AG04450 (cell line): ENCODE results near the gene GJA9. TPM values are rescaled to one million over a fixed set of nuclear protein-coding genes. Genes with fewer than 3 reads are reported as not detected.

ENCODE experiments used
- CTCF ChIA-PET: fragments of 300-600, 350-600 bp; formaldehyde crosslinking; extraction: SDS; loops from one replicate; lab custom pipeline; 2022; ENCODE audit warnings: antibody characterized with exemption, inconsistent platforms; lab: Charles Lee
- POLR2A ChIA-PET: fragments of 350-600 bp; formaldehyde crosslinking; extraction: SDS; loops from one replicate; lab custom pipeline; 2021; ENCODE audit warnings: antibody characterized with exemption, inconsistent platforms; lab: Yijun Ruan, JAX
- DNase-seq: peaks from one replicate; pipeline ENCODE4 v3.0.0-alpha.2; 2011; ENCODE audit warnings: low read depth, low spot score
- H3K27ac ChIP-seq: one replicate; pipeline ENCODE4 v1.5.1; 2012; ENCODE audit warnings: low read depth, low read length, control low read depth
- H3K27me3 ChIP-seq: one replicate; pipeline ENCODE4 v1.6.0; 2012; ENCODE audit warnings: low read length; ENCODE audit not compliant: control insufficient read depth, insufficient read depth
- H3K4me3 ChIP-seq: 2 replicates; pipeline ENCODE4 v1.5.1; 2011; ENCODE audit warnings: mild to moderate bottlenecking, low read depth, low read length, control low read depth
- H3K9me3 ChIP-seq: 2 replicates; pipeline ENCODE4 v1.5.1; 2012; ENCODE audit warnings: low read length; ENCODE audit not compliant: control insufficient read depth, insufficient read depth
- polyA plus RNA-seq: library from polyadenylated mRNA; depleted of rRNA; stranded (reverse); fragments of >200 nt; gene quantifications from 2 replicates; pipeline ENCODE4 v1.2.3, GENCODE V29; 2011
- TF ChIP-seq, protein P1 (sequence below): IDR thresholded peaks from 2 replicates; pipeline ENCODE4 v1.5.1; 2011; ENCODE audit warnings: low read depth, low read length, control low read depth, inconsistent platforms

Gene GJA9
- polyA plus RNA-seq, 1 experiment: not detected

DNA sequence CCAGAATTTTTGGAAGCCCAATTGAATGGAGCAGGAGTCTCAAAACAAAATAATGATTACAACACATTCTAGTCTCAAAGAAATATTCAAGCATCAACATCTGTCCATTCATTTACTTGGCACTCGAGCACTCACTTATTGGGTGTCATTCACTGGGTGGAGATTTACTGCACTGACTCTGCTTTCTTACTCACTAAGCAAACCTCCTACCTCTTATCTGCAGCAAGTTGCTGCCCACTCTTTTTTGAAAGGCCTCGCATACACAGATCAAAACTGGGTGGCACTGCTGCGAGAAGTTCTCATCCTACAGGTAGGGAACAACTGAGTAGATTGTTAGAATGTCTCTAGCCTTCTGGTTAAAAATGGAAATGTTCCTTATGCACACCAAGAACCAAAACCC is 42.2 kb upstream of the GJA9 start:
- POLR2A ChIA-PET: no interaction called here
- DNase-seq: no peak

DNA sequence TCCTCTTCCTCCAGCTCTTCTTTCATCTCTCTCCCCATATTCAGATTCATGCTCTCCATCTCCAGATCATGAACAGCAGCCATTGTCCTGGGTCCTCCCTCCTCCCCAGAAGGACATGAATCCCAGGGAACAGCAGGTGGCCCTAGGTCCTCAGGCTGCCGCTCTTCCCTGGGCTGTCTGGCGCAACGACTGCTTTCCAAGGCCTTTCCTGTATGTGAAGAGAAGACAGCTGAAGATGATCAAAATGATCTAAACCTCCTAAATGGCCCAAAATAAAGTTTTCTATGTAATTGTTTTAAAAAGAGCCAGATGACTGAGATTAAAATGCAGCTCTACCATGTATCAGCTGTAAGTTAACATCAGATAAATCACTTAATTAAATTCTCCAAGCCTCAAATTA is 37.7 kb upstream of the GJA9 start:
- POLR2A ChIA-PET: no interaction called here
- Histone ChIP-seq H3K4me3 (no peak overlapping the region), H3K27ac (no peak overlapping the region), H3K9me3 (no peaks in the 10 kb centered on the region), H3K27me3 (no peaks in the 10 kb centered on the region)
- CTCF ChIA-PET: no interaction called here
- TF ChIP-seq, protein P1, sequence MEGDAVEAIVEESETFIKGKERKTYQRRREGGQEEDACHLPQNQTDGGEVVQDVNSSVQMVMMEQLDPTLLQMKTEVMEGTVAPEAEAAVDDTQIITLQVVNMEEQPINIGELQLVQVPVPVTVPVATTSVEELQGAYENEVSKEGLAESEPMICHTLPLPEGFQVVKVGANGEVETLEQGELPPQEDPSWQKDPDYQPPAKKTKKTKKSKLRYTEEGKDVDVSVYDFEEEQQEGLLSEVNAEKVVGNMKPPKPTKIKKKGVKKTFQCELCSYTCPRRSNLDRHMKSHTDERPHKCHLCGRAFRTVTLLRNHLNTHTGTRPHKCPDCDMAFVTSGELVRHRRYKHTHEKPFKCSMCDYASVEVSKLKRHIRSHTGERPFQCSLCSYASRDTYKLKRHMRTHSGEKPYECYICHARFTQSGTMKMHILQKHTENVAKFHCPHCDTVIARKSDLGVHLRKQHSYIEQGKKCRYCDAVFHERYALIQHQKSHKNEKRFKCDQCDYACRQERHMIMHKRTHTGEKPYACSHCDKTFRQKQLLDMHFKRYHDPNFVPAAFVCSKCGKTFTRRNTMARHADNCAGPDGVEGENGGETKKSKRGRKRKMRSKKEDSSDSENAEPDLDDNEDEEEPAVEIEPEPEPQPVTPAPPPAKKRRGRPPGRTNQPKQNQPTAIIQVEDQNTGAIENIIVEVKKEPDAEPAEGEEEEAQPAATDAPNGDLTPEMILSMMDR: no peak
- no peak for DNase-seq

More for the DNA sequence above, 42.2 kb upstream of the GJA9 start:
- TF ChIP-seq, protein P1: no peak
- CTCF ChIA-PET: no interaction called here
- Histone ChIP-seq H3K27me3 (no peaks in the 10 kb centered on the region), H3K9me3 (no peaks in the 10 kb centered on the region), H3K4me3 (no peak overlapping the region), H3K27ac (no peak overlapping the region)

DNA sequence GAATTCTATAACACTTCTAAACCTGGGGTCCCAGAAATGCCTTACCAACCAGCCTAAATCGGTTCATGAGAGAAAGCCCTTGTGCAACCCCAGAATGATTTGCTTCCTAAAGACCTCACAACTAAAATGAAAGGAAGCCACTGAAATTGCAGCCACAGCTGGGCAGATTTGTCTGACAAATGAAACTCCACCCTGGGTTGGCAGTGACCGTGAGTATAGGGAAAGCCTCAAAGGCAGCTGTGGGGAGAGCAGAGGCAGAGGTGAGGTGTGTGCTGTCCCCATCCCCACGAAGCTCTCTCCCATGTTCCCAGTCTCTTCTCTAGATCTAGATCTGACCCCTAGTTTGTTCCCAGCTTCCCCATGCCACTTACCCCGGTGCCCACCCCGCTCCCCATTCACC is 37.2 kb upstream of the GJA9 start:
- ChIA-PET CTCF (no interaction called here), POLR2A (no interaction called here)
- no peak overlapping the region for H3K27ac ChIP-seq
- H3K27me3 ChIP-seq: no peaks in the 10 kb centered on the region
- H3K4me3 ChIP-seq: no peak overlapping the region
- no peak for DNase-seq
- TF ChIP-seq, protein P1: no peak
- no peaks in the 10 kb centered on the region for H3K9me3 ChIP-seq

DNA sequence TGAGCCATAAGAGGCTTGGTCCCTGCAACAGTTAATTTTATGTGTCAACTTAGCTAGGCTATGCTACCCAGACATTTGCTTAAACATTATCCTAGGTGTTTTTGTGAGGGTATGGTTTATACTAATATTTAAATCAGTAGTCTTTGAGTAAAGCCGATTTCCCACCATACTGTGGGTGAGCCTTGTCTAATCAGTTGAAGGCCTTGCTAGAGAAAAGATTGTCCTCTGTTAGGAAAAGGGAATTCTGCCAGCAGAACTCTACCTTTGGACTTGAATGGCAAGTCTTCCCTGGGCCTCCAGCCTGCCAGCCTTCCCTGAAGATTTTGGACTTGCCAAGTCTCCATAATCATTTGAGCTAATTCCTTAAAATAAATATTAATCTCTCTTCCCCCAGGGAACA is 36.4 kb upstream of the GJA9 start:
- DNase-seq: no peak
- Histone ChIP-seq H3K27ac (no peak overlapping the region), H3K9me3 (no peaks in the 10 kb centered on the region), H3K27me3 (no peaks in the 10 kb centered on the region), H3K4me3 (no peak overlapping the region)
- CTCF ChIA-PET: no interaction called here
- TF ChIP-seq, protein P1: no peak
- POLR2A ChIA-PET: no interaction called here

DNA sequence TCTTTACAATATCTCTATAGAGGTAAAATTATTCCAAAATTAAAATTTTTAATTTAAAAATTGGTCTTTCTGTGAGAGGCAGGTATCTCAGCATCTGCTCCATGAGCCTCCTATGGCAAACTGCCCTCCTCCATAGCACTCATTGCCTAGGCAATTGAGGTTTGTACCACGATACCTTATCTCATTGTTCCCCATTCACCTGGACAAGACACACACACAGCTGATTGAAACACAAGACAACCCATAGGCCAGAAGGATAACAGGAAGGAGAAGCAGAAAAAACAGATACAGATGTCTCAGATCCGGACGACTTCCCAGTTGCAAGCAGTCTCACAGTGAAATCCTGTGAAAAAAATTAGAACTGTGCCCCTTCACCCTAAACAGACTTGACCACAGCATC is 36.0 kb upstream of the GJA9 start:
- CTCF ChIA-PET: no interaction called here
- H3K9me3 ChIP-seq: no peaks in the 10 kb centered on the region
- TF ChIP-seq, protein P1: no peak
- POLR2A ChIA-PET: interaction anchor here (0.6 kb wide), 1 partner anchor 126 kb away, joined by 4 read pairs; no protein-coding TSS in a partner anchor
- H3K27me3 ChIP-seq: no peaks in the 10 kb centered on the region
- no peak for DNase-seq
- H3K27ac ChIP-seq: no peak overlapping the region
- H3K4me3 ChIP-seq: no peak overlapping the region
